DMS53 treated with DMSO at 0.1 percent for 48 hours (cell line): Measurements from ENCODE around the gene TRIP4.
"Not testable (repeated sequence)": the region's sequence is repeated elsewhere in the genome, so short reads cannot be mapped to it uniquely, and the experiment has no call there.

Experiments
- DNase-seq: peaks from one replicate; lab custom pipeline; 2025; ENCODE audit not compliant: unreplicated experiment; lab: John Stamatoyannopoulos, UW

The TRIP4 gene

DNA sequence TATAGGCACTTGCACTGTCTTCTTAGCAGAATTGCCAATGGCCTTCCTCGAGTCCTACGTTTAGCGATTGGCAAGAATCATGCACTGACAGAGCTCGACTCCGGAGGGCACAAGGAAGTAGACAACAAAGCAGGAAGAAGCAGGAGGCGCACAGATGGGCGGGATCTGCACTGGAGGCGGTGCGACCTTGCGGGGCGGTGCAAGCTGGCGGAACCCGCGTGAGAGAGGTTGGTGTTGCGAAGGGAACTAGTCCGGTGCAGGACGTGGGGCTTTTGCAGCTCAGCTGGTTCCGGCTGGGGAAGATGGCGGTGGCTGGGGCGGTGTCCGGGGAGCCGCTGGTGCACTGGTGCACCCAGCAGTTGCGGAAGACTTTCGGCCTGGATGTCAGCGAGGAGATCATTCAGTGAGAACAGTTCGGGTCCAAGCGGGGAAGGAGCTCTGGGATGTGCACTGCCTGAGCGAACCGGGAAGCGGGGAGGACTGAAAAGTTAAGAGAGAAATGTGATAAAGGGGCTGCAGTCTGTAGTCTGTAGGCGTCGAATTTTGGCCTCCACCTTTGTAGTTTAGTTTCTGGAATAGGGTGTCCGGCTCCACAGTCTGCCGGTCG is at the start of gene TRIP4:
TSS of gene TRIP4 (plus strand) at position 275 of the 607 bp plus-strand sequence. CDS start at position 303, 28 bp downstream.
- peak; percentile 89 for DNase-seq

DNA sequence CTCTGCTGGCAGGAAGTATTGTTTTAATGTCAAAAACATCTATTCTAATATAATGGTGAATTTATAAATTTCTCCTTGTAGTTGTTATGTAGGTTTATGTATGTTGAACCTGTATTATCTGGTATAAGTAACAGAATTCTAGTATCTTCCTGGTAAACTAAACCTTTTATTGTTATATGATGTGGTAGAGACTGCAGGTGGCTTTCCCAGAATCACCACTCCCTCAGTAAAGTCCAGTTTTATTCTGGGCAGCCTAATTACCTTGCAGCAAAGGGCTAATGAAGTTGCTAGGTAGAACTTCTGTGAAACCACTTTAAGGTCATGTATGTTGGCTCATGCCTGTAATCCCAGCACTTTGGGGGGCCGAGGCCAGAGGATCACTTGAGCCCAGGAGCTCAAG is 47.3 kb upstream of the TRIP4 start:
- DNase-seq: no peak

DNA sequence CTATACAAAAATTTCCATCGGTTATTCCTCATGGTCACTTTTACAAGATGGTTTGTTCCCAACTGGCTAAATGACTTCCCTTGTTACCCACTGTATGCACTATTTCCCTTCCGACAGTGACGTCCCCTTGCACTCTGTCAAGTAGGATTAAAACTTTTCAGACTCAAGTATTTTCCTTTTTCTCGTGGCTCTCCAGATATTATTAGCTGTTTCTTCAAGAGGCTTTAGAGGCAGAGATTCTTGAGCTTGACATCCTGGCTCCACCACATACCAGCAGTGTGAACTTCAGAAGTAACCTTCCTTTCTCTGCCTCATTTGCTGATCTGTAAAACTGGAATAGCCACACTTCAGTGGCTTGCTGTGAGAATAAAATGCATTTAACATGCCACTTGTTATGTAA is 45.7 kb upstream of the TRIP4 start:
- no peak for DNase-seq

DNA sequence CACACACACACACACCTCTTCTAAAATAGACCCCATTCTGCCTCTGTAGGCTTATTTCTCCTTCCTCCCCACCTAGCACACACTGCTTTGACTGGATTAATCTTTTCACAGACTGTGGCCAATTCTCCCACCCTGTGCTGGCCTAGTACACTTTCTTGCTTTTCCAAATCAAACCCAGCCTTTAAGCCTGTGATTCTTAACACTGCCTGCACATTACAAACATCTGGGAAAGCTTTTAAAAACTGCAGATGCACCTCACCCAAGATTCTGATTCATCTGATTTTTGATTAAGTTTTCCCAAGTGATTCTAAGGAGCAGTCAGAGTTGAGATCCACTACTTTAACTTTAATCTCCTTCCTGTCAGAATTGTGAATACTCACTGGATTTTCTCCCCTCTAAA is 44.4 kb upstream of the TRIP4 start:
- no peak for DNase-seq

DNA sequence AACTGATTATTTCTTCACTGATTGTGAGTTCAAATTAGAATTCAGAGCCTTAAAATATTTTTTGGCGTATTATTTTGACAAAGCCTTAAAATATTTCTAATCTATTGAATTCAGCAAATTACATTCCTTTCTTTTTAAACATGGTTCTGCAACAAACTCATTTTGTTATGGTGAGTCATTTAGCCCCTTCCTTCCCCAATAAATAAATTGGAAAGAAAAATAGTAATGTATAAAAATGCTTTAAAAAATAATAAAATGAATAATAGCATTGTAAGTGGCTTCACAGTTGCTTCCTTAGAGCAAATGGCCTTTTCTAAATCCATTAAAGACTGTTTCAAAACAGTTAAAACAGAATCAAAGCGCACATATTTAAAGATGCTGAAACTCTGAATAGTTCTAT is 43.8 kb upstream of the TRIP4 start:
- DNase-seq: no peak

DNA sequence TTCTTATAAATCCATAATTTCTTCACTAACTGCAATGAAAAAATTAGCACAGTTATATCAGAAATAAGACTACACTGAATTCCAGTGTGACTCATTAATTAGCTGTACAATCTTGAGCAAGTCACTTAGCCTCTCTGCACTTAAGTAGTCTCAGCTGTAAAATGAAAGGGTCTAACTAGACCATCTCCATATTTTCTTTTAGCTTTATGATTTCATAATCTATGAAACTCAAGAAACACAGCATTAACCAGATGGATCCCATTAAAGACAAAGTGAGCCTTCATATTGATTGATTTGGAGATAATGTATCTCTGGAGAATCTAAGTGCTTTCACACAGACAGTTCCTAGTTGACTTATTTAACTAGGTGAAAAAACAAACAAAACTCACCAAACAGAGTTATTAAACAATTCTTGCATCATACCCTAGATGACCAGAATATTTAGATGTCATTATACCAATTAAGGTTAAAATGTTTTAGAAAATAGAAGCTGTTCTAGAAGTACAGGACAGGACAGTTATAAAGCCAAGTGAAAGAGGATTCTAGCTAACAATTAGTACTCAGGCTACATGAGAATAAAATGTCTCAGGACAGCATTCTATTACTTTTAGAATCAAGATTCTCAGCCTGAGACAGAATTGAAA is 42.9 kb upstream of the TRIP4 start:
- no peak for DNase-seq

DNA sequence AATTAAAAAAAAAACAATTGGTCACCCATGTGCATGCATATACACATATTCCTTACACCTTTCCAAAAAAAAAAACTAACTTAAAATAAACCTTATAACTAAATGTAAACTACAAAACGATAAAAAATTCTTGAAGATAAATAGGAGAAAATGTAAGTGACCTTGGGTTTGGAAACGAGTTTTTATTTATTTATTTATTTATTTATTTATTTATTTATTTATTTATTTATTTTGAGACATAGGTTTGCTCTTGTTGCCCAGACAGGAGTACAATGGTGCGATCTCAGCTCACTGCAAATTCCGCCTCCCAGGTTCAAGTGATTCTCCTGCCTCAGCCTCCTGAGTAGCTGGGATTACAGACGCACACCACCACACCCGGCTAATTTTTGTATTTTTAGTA is 41.4 kb upstream of the TRIP4 start:
- not testable (repeated sequence) for DNase-seq

DNA sequence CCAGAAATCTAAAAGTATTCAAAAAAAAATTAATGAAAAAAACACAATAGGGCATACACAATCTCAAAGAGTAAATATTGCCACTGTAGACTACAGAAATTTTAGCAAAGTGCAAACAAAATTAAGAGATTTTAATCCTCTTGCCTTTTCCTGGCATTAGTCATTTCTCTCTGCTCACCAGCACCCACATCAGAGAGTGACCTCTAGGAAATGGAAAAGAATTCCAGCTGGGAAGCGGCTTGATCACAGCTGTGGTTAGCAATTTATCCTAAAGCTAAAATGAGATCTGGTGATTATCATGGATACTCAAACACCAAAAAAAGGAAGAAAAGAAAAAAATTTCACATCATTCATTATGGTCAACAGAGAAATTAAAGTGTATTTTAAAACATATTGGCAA is 39.2 kb upstream of the TRIP4 start:
- no peak for DNase-seq

DNA sequence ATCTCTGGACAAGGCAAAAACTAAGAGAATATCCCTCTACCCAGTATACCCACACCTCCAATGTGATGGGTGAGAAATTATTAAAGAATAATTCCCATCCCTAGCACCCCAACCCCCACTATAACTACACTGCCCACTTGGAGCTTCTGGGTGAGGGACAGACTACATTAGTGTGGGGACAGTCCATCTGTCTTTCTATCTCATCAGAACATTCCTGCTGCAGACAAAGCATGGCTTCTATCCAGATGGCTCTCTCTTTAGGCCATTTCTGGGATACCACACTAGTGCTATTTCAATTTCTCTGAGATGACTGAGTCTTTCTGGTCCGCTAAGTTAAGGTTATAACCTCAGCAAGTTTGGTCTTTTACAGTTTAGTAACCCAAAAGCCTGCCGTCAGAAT is 38.3 kb upstream of the TRIP4 start:
- DNase-seq: no peak

DNA sequence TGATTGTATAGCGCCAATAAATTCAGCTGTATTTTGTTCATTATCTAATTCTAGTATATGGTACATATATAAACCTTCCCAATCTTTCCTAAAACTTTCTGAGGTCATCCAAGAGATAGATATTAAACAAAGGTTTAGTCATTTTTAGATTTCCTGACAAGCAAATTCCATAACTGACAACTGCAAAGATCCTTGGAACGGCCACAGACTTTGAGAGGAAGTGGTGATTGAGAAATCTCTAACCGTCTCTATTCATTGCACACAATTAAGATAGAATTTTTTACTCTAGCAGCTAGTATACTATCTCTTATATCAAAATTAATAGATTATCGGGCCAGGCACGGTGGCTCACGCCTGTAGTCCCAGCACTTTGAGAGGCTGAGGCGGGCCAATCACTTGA is 36.4 kb upstream of the TRIP4 start:
- DNase-seq: no peak

DNA sequence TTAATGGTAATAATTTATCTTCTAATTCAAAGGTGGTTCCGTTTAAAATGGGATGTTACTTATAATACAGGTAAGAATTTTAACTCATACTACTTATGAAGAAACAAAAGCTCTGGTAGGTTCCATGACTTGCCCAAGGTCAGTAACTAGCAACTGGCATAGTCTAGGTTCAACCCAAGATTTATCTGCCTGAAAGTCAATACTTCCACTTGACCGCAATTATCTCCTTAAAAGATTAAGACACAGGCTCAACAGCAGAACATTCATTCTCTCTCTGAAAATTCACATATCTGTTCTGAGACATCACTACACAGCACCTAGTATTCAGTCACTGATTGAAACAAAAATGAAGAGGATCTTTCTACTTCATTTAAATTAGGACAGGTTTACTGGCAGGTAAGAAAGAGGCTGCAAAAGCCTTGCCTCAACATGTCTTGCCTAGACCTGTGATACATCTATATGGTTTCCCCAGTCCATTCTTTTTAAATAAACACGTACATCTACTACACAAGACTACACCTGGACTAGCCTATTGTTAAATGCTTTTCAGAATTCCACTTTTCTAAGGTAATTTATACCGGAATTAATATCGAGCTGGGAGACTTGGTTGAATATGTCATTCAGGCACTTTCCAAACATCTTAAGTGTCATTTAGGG is 32.8 kb upstream of the TRIP4 start:
- DNase-seq: no peak

DNA sequence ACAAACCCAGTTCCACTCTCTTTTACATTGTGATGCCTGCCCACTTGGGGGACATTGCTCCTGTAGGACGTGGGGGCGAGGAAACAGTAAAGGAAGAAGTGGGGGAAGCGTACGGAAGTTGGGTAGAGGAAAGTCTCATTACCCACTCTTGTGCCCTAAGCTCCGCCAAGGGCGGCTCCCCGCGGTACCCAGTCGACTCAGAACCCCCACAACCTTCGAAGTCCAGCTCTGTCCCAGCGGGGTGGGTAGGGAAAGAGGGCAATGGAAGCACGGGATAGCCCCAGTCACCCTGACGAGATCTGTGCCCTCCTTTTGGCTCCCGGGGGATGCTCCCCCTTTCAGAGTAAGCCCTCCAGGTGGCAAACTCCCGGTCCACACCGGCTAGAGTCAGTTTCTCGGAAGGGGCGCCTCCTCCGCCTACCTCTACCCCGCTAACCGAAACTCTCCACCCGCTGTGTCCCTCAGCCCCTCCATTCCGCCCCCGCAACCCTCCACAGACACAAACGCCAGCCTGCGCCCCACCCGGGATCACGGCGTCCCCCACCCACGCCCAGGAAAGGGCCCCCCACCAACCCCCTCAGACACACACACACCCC is 32.2 kb upstream of the TRIP4 start:
- no peak for DNase-seq

DNA sequence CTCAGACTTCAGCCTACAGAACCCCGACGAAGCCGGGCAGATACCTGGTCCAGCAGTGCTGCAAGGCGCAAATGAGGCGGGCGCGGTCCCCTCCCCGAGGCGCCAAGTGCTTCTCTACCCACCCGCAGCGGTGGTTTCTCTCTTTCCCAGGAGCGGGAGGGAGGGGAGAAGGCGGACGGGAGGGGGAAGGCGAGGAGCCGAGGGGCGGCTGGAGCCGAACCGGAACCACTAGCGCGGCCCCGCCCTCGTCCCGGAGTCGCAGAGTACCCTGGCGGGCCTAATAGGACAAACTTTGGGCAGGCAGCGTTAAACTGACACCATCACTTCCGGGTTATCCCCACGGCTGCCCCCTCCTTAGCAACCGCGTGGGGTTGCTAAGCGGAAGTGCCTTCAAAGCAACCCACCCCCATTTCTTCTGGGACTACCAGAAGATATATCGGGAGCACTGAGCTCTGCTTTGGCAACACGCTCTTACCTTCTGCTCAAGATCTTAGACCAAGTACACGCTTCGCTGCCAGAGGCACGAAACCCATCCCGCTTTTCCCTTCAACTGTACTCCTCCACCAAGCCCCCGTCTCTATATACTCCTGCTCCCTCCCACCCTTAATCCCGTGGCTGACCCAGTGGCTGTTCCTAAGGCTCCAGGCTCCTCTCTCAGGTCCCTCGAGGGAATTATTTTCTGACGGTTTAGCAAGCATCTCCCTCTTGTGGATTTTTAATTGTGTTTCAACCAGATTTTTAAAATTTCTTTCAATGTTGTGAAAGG is 31.5 kb upstream of the TRIP4 start, which contains the start of gene CSNK1G1:
TSS of gene CSNK1G1 (minus strand) at position 230 of the 766 bp plus-strand sequence. CDS start 55,674 bp downstream, outside the sequence.
- peak; percentile 80 for DNase-seq

DNA sequence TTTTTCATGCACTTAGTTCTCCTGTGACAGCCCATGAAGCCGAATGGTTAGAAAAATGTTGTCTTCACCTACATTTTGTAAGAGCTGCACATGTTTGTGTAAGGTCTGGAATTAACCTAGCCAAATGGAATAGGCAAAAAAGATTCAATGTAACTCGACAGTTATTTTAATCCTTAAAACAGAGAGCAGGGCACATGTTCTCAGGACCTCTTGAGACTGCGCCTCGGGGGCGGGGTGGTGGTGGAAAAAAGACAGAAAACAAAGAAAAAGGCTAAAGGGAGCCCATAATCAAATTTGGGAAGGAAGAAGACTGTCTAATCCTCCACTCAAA is 31.0 kb upstream of the TRIP4 start:
- DNase-seq: no peak

DNA sequence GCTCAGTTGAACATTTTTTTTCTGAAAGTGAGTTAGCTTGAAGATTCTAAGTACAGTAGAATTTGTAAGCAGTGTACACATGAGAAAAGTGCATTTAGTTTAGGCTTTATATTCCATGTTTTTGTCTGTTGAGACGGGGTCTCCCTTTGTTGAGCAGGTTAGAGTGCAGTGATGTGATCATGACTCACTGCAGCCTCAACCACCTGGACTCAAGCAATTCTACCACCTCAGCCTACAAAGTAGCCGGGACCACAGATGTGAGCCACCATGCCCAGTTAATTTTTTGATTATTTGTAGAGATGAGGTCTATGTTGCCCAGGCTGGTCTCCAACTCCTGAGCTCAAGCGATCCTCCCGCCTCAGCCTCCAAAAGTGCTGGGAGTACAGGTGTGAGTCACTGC is 26.4 kb upstream of the TRIP4 start:
- no peak for DNase-seq

DNA sequence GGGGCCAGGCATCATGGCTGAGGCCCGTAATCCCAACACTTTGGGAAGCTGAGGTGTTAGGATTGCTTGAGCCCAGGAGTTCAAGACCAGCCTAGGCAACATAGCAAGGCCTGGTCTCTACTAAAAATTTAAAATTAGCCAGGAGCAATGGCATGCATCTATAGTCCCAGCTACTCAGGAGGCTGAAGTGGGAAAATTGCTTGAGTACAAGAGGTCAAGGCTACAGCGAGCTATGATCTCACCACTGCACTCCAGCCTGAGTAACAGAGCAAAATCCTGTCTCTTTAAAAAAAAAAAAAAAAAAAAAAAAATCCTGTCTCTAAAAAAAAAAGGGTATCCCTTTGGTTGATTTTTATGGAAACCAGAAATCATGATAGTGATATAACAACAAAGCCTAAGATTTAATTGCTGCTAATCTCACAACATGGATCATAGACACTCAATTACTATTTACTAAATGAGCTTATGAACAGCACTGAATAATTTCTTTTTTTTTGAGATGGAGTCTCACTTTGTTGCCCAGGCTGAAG is 18.5 kb upstream of the TRIP4 start:
- DNase-seq: no peak

DNA sequence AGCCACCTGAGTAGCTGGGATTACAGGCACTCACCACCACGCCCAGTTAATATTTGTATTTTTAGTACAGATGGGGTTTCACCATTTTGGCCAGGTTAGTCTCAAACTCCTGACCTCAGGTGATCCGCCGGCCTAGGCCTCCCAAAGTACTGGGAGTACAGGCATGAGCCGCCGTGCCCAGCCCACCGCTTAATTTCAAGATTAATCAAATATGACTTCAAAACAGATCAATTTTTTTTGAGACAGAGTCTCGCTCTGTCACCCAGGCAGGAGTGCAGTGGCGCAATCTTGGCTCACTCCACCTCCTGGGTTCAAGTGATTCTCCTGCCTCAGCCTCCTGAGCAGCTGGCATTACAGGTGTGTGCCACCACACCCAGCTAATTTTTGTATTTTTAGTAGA is 16.3 kb upstream of the TRIP4 start:
- not testable (repeated sequence) for DNase-seq

DNA sequence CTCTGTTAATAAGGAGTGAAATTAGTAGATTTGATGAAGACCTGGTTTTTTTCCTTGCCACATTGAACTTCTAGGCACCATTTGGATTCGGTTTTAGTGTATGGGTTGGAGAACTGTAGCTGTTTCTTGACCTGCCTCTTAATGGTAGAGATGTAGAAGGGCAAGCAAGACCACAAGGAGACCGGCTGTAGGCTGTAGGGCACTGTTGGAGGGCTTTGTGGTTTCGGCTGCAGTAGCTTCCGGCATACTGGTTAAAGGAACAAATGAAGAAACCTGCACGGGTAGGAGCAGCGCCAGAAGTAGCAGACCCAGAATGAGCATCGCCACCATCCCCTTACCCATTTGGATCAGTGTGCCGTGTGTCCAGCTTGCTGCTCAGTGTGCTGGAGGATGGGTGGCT is 14.3 kb upstream of the TRIP4 start:
- DNase-seq: no peak

DNA sequence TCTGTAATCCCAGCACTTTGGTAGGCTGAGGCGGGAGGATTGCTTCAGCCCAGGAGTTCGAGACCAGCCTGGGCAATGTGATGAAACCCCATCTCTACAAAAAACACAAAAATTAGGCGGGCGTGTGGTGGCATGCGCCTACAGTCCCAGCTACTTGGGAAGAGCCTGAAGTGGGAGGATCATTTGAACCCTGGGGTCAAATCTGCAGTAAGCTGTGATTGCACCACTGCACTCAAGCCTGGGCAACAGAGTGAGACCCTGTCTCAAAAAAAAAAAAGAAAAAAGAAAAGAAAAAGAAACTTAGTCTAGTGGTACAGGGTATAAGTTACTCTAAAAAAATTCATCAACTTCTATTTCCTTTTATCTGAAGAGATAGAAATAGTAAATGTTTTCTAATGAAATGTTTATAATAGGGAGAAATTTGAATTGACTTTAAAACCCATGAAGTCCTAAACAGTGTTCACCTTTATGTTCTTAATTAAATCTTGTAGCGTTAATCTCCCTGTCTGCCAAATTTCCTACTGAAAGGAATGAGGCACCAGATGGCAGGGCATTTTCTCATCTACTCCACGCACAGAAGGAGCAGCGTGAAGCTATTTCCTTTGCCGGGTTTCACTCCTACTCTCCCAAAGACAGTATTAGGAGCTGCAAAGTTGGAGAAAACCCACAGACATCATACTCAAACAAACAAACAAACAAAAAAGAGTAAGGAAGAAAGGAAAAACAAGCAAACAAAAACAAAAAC is 8.2 kb upstream of the TRIP4 start:
- no peak for DNase-seq

DNA sequence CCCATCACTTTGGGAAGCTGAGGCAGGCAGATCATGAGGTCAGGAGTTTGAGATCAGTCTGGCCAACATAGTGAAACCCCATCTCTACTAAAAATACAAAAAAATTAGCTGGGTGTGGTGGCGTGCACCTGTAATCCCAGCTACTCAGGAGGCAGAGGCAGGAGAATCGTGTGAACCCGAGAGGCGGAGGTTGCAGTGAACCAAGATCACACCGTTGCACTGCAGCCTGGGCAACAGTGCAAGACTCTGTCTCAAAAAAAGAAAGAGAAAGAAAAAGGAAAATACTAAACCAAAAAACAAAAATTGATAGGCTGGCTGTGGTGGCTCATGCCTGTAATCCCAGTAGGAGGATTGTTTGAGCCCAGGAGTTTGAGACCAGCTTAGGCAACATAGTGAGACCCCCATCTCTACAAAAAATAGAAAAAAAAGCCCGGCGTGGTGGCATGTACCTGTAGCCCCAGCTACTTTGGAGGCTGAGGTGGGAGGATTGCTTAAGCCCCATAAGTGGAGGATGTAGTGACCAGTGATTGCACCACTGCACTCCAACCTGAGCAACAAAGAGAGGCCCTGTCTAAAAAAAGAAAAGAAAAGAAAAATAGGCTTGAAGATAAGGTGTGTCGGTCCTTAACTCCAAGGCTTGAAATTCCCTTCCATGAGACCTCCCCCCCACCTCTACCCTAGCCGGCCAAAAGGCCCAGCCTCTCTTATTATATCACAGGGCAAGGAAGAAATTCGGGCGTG is 7.3 kb upstream of the TRIP4 start:
- not testable (repeated sequence) for DNase-seq
